ENCODE measurements around the gene AFDN.

AFDN gene

DNA sequence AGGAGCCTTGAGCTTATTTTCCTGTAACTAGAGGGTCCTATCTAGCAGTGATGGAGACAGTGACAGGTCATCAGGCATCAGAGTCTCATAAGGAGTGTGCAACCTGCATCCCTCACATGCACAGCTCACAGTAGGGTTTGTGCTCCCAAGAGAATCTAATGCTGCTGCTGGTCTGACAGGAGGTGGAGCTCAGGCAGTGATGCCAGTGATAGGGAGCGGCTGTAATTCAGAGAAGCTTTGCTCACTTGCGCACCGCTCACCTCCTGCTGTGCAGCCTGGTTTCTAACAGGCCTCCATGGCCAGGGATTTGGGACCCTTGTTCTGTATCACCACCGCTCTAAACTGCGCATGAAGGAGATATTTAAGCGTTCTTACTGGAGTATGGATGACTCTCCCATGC, 176.1 kb downstream of the AFDN start:
- TF ChIP-seq, protein P1, sequence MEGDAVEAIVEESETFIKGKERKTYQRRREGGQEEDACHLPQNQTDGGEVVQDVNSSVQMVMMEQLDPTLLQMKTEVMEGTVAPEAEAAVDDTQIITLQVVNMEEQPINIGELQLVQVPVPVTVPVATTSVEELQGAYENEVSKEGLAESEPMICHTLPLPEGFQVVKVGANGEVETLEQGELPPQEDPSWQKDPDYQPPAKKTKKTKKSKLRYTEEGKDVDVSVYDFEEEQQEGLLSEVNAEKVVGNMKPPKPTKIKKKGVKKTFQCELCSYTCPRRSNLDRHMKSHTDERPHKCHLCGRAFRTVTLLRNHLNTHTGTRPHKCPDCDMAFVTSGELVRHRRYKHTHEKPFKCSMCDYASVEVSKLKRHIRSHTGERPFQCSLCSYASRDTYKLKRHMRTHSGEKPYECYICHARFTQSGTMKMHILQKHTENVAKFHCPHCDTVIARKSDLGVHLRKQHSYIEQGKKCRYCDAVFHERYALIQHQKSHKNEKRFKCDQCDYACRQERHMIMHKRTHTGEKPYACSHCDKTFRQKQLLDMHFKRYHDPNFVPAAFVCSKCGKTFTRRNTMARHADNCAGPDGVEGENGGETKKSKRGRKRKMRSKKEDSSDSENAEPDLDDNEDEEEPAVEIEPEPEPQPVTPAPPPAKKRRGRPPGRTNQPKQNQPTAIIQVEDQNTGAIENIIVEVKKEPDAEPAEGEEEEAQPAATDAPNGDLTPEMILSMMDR (conservative IDR thresholded peaks at IDR 0.05; ENCODE audit: low read length) = no peak
- no peak for TF ChIP-seq EZH2phosphoT487 (IDR thresholded peaks at IDR 0.05; ENCODE audit: borderline replicate concordance)
- Histone ChIP-seq H3K4me3 (ENCODE audit: low read length, poor library complexity, severe bottlenecking) (no peak overlapping the region), H3K9me3 (ENCODE audit: insufficient read depth, low read depth, low read length) (peaks cover 10% of the 10 kb centered on the region; the same call in 1 of the 2 replicates), H3K9ac (ENCODE audit: low read depth, low read length, poor library complexity, severe bottlenecking) (no peak overlapping the region), H3K9me2 (replicated peaks; ENCODE audit: low read depth, low read length) (no peaks in the 10 kb centered on the region), H3K27me3 (ENCODE audit: insufficient read depth, low read length, poor library complexity, severe bottlenecking) (no peaks in the 10 kb centered on the region), H3K36me3 (ENCODE audit: insufficient read depth, low read length) (no peaks in the 10 kb centered on the region), H4K20me1 (ENCODE audit: insufficient read depth, low read length, poor library complexity, severe bottlenecking) (no peaks in the 10 kb centered on the region), H3K4me2 (ENCODE audit: low read depth, low read length, poor library complexity, severe bottlenecking) (no peak overlapping the region), H3K4me1 (ENCODE audit: insufficient read depth, low read length, poor library complexity, severe bottlenecking) (no peaks in the 10 kb centered on the region), H3K79me2 (ENCODE audit: insufficient read depth, low read length) (no peaks in the 10 kb centered on the region), H2AFZ (ENCODE audit: low read length) (no peak overlapping the region), H3F3A (ENCODE audit: low read depth) (no peaks in the 10 kb centered on the region)

DNA sequence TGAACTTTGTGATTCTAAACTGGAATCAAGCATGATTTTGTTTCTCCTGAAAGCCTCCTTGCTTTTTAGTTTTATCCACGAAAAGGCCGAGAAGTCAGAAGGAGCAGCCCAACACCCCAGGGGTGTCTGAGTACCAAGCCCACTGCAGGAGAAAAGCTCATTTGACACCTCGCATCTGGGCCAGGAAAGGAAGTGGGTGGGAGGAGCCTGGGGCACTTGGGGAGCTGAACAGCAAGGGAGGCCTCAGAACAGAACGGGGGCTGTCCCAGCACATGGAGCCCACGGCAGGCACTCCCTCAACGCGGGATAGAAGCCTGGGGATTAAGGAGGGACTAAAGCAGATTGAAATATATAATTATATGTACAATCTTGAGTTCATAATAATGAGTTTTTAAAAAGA, 177.3 kb downstream of the AFDN start:
- no peaks in the 10 kb centered on the region for H3K4me1 ChIP-seq (ENCODE audit: insufficient read depth, low read length, poor library complexity, severe bottlenecking)
- H3K9me3 ChIP-seq (ENCODE audit: insufficient read depth, low read depth, low read length) = peaks cover 11% of the 10 kb centered on the region; the same call in 1 of the 2 replicates
- H3K4me3 ChIP-seq (ENCODE audit: low read length, poor library complexity, severe bottlenecking) = no peak overlapping the region
- TF ChIP-seq EZH2phosphoT487 (IDR thresholded peaks at IDR 0.05; ENCODE audit: borderline replicate concordance) = no peak
- TF ChIP-seq, protein P1 (conservative IDR thresholded peaks at IDR 0.05; ENCODE audit: low read length) = no peak
- no peaks in the 10 kb centered on the region for H3K79me2 ChIP-seq (ENCODE audit: insufficient read depth, low read length)
- H3K9me2 ChIP-seq (replicated peaks; ENCODE audit: low read depth, low read length) = no peaks in the 10 kb centered on the region
- H3K9ac ChIP-seq (ENCODE audit: low read depth, low read length, poor library complexity, severe bottlenecking) = no peak overlapping the region
- H3K27me3 ChIP-seq (ENCODE audit: insufficient read depth, low read length, poor library complexity, severe bottlenecking) = no peaks in the 10 kb centered on the region
- H3K36me3 ChIP-seq (ENCODE audit: insufficient read depth, low read length) = no peaks in the 10 kb centered on the region
- no peak overlapping the region for H3K4me2 ChIP-seq (ENCODE audit: low read depth, low read length, poor library complexity, severe bottlenecking)
- H4K20me1 ChIP-seq (ENCODE audit: insufficient read depth, low read length, poor library complexity, severe bottlenecking) = no peaks in the 10 kb centered on the region
- H2AFZ ChIP-seq (ENCODE audit: low read length) = no peak overlapping the region
- H3F3A ChIP-seq (ENCODE audit: low read depth) = no peaks in the 10 kb centered on the region

DNA sequence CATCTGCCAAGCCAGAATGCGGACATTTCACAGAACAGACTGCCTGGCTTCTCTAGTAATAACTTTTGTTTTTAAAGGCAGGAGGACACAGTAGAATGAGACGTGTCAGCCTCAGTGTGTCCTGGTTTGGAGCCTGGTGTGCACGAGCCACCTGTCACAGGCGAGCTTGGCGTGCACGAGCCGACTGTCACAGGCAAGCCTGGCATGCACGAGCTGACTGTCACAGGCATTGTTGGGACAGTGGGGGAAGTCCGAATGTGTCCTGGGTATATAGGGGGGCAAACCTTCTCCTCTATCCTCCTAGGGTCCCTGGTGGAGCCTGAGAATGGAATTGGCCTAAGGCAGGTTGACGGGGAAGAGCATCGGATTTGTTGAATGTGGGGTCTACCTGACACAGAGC, 178.2 kb downstream of the AFDN start:
- H3K4me1 ChIP-seq (ENCODE audit: insufficient read depth, low read length, poor library complexity, severe bottlenecking) = no peaks in the 10 kb centered on the region
- no peaks in the 10 kb centered on the region for H3K36me3 ChIP-seq (ENCODE audit: insufficient read depth, low read length)
- no peaks in the 10 kb centered on the region for H3K9me2 ChIP-seq (replicated peaks; ENCODE audit: low read depth, low read length)
- no peak overlapping the region for H2AFZ ChIP-seq (ENCODE audit: low read length)
- no peaks in the 10 kb centered on the region for H3K27me3 ChIP-seq (ENCODE audit: insufficient read depth, low read length, poor library complexity, severe bottlenecking)
- no peak for TF ChIP-seq EZH2phosphoT487 (IDR thresholded peaks at IDR 0.05; ENCODE audit: borderline replicate concordance)
- TF ChIP-seq, protein P1 (conservative IDR thresholded peaks at IDR 0.05; ENCODE audit: low read length) = no peak
- no peak overlapping the region for H3K4me3 ChIP-seq (ENCODE audit: low read length, poor library complexity, severe bottlenecking)
- no peak overlapping the region for H3K9ac ChIP-seq (ENCODE audit: low read depth, low read length, poor library complexity, severe bottlenecking)
- peaks cover 17% of the 10 kb centered on the region for H3K9me3 ChIP-seq (ENCODE audit: insufficient read depth, low read depth, low read length)
- H3K79me2 ChIP-seq (ENCODE audit: insufficient read depth, low read length) = no peaks in the 10 kb centered on the region
- H3F3A ChIP-seq (ENCODE audit: low read depth) = no peaks in the 10 kb centered on the region
- no peaks in the 10 kb centered on the region for H4K20me1 ChIP-seq (ENCODE audit: insufficient read depth, low read length, poor library complexity, severe bottlenecking)
- no peak overlapping the region for H3K4me2 ChIP-seq (ENCODE audit: low read depth, low read length, poor library complexity, severe bottlenecking)
